Stimulated activated CD4-positive, alpha-beta T cell treated with anti-CD3 and anti-CD28 coated beads, Interleukin-1b, Interleukin-23, amount 100 ng/mL, for 48 hours (primary cell): Measurements from ENCODE around the gene FRMD1.

ENCODE experiments used
- DNase-seq: peaks from one replicate; pipeline ENCODE4 v3.0.0-alpha.2; 2020

Gene FRMD1

DNA sequence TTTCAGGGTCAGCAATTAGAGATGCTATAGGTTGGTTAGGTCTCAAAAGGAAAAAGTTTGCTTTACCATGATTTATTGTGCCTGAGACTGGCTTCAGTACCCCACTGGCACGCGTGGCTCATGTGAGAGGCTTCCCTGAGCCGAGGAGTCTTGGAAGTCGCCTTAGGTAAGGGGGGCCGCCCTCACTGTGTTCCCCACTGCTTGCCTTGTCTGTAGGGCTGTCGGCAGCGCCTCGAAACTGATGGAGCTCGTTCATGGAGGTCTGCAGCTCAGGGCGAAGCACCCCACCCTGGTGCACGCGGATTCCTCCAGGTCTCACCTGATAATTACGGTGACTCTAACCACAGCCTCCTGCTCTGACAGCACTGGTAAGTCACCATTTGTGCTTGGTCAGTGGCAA is 39.2 kb downstream of the FRMD1 start:
- no peak for DNase-seq

DNA sequence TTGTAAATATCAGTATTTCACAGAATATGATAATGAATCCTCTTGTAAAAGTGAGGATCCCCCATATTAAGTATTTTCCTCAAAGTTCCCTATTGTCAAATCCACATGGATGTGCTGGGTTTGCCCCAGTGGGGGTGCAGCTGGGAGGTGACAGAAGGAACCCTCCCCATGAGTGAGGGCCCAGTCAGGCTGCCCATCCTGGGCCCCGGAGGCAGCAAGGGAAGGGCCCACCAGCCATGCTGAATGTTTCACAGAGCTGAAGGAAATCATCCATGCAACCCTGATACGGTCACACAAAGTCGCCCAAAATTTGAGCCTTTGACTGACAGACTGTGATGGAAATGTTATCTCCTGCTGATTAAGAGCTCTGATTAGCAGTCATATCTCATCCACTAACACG is 39.7 kb downstream of the FRMD1 start:
- no peak for DNase-seq

DNA sequence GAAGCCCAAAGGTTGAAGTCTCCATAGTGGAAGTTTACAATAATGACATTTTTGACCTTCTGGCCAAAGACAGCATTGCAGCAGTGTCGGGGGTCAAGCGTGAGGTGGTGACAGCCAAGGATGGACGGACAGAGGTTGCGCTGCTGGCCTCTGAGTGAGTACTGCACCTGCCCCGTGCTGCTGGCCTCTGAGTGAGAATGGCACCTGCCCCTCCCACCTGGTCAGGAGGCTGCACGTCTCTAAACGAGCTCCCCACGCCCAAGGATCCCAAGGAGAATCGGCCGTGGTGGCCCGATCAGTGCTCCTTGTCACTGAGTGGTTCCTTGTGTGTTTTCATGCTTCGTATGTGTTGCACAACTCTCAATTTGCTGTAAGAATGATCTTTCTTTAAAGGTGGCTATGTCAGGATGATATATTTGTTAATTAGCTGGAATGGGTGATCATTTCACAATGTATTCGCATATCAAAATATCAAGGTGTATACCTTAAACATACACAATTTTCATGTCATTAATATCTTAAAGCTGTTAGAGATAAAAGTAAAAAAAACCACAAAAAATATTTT is 40.4 kb downstream of the FRMD1 start:
- DNase-seq: no peak

DNA sequence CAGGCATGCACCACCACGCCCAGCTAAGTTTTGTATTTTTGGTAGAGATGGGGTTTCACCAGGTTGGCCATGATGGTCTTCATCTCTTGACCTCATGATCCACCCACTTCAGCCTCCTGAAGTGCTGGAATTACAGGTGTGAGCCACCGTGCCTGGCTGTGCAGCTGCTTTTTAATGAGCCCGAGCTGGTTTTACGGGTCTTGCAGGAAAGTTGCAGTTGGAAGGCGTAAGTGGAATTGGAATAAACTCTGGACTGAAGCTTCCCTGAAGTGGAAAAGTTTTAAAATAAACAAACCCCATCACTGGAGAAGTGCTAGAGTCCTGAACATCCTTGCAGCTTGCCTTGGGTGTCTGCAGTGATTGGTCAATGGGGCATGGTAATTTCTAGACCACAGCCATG is 41.2 kb downstream of the FRMD1 start:
- DNase-seq: no peak

DNA sequence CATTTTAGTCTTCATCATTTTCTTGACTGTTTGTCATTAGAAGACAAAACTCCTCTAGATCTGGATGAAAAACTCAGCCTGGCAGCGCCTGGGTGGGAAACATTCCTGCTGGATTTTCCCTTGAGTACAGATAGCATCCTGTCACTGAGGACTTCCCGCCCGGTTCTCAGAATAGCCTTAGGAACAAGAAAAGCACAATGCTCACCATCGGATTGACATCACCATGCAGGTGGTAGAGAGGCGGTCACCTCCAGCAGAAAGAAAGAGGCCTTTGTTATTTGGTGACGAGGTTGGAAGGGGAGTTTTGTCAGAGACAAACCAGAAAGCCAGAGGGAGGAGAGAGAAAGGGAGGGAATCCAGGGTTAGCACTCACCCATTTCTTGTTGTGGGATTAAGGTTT is 41.8 kb downstream of the FRMD1 start:
- no peak for DNase-seq

DNA sequence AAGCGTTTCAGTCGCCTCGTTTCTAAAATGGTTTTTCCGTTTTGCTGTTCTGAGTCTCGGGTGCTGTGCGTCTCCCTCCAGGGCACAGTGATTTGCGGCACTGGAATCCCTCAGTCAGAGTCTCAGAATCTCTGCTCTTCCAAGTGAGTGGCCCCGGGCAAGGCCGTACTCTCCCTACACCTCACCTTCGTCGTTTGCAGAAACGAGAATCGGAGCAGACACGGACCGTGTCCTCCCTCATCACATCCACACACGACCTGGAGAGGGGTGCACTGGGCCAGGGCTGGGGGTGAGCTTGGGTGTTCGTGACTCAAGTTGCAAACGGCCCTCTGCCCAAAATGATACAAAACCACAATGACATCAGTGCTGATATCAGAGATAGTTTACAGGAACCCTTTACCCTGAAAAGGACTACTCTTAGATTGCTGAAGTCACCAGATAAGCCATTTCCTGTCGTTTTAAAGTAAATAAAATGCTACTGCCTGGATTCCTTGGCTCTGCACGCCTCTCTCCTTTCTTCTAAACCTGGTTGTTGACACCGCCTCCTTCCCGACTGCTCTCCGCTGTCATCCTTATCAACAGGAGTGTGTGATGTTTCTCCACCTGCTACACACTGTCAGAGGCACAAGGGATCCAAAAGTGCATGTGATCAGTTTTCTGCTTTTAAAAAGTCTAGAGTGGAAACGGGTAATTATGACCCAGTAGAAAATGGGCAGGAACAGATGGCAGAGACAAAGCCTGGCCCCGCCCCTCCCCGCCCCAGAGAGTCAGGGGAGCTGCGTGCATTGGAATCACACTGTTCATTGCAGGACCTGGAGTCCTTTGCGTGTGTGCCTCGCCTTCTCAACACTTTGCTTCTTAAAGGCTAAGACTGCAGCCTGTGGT is 43.1 kb downstream of the FRMD1 start:
- no peak for DNase-seq

DNA sequence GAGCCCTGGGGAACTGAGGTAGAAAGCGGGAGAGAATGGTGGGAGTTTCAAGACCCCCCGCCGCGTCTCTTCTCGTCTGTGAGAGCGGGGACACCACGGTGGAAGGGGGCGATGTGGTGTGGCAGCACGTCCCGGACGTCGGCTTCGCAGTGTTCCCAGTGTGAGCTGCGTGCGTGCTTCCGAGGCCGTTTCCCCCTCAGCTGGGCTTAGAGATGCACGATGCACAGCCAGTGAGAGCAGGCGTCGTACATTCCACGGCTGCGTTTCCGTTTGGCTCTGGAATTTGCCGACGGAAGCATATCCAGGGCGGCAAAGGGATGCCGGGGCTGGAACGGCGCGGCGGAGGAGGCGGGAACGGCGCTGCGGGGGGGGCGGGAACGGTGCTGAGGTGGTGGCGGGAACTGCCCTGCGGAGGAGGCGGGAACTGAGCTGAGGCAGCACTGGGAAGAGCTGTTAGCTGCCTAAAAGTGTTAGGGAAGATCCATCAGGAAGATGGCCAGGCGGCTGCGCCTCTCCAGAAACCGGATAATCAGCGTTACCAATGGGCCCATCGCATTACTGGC is 43.8 kb downstream of the FRMD1 start:
- no peak for DNase-seq

DNA sequence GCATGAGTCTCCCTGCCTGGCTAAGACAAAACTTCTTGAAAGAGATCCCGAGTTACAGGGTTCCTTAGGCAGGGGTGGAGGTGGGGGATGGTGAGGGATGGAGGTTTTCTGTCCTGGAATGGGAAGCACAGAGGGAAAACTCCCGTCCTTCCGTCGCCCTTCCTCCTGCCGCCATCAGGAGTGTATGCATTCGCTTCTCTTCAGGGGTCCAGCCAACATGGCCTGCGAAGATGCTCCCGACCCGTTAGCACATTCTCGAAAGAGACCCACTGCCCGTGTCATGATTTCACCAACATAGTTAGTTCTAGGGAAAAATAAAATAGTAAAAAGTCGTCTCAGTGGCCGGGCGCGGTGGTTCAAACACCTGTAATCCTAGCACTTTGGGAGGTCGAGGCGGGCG is 44.5 kb downstream of the FRMD1 start:
- DNase-seq: no peak

DNA sequence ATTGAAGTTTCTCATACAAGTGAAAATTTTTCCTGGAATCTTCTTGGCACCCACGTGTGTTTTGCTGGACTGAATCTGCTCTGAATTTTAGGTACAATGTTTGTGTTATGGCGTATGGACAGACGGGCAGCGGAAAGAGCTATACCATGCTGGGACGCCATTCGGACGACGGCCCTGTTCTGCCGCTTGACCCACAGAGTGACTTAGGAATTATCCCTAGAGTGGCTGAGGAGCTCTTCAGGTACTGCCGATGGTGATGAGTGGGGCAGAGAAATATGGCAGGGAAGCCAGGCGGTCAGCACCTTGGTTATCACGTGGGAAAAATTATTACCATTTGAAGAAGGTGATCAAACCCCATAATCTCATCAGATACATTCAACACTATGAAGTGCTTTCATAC is 45.2 kb downstream of the FRMD1 start:
- DNase-seq: no peak

DNA sequence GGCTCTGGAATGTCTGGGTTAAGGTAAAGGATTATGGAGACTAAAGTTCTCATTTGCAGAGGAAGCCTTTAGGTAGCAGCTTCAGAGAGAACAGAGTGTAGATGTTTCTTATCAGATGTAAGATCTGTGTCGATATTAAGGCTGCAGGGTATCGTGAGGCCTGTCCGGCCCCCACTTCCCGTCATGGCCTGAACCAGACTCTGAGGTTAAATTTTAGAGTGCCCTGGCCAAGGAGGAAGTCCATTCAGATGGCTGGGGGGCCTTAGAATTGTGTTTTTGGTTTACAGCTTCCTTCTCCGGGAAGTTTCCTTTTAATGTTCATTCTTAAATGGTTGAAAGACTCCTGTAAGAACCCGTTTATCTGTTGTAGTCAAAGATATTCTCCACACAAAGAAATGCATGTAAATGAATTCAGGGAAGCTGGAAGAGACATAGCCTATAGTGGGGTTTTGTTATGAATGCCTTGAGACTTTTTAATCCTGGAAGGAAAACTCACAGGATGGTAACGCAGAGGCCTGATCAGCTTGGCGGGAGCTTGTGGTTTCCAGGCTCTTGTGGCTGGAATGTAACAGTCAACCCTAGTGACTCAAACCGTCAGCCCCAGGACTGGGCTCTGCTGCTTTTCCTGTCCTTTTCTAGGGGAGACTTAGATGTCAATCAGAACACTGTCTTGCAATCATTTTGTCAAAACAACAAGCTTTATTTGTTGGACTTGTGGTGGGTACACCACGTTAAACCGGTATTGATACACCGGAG is 46.8 kb downstream of the FRMD1 start:
- DNase-seq: no peak

DNA sequence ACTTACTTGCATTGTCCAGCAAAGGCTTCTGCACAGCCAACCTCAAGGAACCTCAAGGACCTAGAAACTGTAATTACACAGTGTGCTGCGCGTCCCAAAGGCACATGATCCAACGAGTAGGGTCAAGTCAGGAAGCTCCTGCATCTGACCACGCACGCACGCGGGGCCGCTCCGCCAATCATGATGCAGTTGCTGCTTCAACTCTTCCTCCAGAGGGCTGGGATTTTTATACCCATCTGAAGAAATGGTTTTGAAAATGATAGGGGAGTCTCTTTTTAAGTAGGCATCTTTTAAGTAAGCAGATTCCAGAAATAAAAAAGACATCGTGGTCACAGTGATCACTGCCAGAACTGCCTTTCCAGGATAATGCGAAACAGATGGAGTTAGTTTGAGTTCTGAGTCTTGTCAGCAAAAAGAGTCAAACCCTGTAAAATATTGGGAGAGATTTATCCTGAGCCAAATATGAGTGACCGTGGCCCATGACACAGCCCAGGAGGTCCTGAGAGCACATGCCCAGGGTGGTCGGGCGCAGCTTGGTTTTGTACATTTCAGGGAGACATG is 47.5 kb downstream of the FRMD1 start:
- DNase-seq: no peak

DNA sequence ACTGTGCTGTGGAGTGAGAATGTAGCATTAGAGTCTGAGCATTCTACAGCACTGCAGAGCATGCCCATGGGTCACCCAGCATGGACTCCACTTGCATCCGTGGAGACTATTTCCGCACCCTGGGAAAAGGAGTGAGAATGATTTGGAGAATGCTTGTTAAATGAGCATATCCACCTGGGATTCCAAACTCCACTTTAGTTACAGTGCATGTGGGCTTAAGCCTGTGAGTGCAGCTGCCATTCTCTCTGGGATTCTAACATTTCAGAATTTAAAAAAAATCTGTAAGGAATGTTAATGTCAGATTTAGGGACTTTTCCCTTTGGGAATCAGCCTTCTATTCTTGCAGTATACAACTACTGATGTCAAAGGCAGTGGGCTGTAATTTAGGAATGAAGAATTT is 48.1 kb downstream of the FRMD1 start:
- no peak for DNase-seq

DNA sequence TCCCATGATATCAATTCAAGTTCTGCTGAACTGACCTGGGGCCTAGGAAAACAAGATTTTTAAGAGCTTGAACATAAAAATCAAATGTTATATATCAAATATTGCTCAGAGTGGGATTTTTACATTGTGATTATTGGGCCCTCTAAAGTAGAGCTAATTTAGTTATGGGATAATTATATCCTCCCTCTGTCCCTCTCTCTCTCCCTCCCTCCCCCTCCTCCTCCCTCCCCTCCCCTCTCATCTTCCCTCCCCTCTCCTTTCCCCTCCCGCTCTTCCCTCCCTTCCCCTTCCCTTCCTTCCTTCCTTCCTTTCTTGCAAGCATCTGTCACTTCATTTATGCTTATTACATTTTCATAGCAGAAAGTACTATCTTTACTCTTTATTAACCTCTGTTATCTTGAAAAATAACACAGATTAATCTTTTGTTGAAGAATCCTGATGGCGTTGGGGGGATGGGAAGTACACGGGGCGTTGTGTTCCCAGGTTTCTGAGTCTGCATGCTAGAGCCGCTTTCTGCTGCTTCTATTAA is 48.7 kb downstream of the FRMD1 start:
- no peak for DNase-seq

DNA sequence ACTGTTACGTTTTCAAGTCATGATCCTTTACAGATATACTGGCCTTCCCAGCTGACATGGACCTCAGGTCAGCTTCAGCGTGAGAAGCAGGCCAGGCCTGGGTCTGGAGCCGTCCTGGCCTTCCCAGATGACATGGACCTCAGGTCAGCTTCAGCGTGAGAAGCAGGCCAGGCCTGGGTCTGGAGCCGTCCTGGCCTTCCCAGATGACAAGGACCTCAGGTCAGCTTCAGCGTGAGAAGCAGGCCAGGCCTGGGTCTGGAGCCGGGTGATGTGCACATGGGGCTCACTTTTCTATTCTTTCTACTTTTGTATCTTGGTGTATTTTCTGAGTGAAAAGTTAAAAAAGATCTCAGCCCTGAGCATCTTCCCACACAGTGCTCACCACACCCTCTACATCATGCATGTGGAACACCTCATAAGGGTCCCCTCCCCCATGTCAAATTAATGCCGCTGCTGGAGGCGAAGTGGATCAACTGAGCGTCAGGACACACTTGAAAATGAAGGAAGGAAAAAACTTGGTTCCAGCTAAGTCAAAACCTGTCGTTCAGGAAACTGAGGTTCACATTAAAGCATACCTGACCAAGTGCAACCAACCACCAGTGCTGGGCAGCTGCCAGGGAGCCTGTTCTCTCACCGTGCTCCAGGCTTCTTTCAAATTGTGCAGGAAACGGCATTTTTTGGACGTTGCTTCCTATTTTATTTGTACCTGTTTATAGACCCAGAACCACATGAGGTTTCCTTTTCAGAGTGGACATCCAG is 49.4 kb downstream of the FRMD1 start:
- DNase-seq: no peak

DNA sequence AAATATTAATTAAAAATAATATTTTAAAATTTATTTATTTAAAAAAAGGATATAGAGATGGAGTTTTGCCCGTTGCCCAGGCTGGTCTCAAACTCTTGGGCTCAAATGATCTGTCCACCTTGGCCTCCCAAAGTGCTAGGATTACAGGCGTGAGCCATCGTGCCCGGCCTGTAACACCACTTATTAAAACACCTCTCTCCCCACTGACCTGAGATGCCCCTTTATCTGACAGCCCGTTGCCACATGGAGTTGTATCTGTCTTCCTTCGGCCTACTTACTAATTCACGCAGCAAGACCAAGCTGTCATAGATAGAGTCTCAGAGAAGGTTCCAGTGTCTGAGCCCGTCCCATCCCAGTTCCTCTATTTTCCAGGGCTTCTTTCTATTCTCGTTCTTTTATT is 50.8 kb downstream of the FRMD1 start:
- DNase-seq: no peak

DNA sequence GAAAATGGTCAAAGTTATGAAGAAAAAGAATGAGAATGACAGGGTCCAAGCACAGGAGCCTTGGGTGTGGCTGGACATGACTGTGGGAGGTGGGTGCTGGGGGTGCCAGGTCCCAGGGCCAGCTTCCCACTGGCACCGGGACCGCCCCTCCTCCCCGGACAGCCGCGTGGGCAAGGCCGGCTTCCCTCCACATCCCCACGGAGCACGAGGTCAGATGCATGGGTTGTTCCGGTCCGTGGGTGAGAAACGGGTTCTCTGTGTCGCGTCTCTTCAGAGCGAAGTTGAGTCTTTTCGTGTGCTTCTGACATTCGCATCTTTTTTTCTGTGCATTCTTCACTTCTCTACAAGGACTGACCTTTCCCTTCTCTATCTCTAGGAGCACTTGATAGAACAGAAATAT is 51.5 kb downstream of the FRMD1 start:
- DNase-seq: no peak

DNA sequence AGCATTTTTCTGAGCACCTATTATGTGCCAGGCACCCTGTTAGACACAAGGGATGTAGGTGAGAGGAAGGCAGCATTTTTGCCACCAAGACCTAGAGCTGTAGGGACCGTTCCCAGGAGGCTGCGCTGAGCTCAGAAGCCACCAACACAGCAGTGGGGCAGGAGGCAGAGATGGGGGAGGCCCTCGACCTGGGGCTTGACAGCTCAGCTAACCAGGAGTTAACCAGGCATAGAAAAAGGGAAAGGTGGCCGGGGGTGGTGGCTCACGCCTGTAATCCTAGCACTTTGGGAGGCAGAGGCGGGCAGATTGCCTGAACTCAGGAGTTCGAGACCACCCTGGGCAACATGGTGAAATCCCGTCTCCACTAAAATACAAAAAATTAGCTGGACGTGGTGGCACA is 52.1 kb downstream of the FRMD1 start:
- DNase-seq: no peak

DNA sequence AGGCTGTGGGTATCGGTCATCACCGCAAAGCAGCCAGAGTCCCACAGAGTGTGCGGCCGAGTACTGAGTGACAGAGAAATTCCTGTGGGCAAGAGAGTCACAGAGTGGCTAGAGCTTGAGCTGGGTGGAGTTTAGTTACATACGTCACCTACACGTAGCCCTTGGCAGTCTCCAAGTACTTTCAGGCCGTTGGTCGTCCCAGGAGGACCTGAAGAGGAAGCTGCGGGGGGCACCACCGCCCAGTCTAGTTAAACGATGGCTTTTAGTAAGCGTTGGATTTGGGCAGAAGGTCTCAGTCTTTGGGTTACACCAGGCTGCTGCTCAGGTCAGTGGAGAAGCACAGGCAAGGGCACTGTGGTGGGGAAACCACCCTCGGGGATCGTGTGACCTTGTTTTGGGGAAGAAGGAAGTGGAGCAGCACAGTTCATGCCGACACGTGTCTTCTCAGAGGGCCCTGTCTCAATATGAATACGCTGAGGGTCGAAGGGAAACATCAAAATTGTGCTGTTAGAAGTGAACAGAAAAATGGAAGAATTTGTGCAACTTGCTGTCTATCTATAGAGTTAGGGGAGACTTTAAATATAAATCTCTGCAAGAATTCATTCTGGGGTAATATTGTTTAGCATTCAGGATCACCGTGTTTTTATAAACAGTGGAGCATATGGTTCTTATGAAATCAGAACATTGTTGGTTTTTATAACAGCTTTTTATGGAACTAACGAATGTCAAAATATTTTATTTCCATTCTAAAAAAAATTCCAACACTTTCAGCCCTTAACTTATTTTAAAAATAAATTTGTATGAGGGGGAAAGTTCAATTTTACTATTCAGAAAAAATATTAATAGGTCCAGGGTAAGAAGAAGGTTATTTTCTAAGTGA is 52.9 kb downstream of the FRMD1 start:
- no peak for DNase-seq

DNA sequence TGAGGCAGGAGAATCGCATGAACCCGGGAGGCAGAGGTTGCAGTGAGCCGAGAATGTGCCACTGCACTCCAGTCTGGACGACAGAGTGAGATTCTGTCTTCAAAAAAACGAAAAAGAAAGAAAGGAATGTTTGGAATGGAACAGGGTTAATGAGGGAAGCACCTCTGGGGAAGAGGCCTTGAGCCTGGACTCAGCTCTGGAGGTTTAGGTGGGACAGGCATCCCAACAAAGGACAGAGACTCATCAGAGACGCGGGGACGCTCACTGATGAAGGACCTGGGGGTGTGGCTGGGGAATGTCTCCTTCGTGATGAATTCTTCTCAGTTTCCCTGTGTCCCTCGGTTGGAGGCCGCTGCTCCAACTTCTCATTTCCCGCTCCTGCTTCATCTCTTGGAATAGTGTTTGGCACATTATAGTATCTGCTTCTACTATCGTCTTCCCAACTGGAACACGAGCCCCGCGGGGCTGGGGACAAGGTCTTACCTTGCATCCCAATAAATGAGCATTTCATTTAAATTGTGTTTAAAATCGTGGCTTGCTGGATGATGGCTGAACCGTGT is 54.0 kb downstream of the FRMD1 start:
- no peak for DNase-seq

DNA sequence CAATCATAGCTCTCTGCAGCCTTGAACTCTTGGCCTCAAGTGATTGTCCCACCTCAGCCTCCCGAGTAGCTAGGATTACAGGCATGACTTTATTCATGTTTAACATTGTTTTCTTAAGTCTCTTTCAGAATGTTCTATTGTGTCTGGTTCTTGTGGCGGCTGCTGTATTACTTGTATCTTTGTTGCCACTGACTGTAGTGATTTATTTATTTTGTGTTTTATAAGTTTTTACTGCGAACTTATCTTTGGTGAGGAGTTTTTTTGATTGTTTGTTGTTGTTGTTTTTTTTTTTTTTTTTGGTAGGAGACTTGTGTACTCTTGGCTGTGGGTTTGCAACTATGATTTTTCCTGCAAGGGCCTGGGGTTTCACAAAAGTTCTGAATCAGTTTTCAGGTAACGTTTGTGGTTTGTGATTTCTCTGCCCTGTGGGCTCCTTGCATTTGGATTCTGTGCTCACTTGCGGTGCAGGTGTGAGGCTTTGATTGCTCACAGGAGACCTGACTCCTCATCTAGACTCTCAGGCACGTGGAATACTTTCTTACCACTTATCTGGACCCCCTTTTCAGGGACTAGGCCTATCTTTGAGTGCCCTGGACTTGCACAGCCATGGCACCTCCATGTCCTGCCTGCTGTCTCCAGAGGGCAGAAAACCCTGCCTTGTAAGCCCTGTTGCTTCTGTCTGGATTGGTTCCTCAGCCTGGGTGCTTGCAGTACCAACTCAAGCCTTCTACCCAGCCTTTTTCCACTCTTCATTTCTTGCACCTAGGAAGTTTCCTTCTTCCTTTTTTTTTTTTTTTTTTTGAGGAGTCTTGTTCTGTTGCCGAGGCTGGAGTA is 56.3 kb downstream of the FRMD1 start:
- no peak for DNase-seq
